Pancreas (tissue), 10 donors: ENCODE data around the gene PRIMPOL. TPM values are rescaled to one million over a fixed set of nuclear protein-coding genes. Genes with fewer than 3 reads are reported as not detected.
"Not testable (repeated sequence)": the region's sequence is repeated elsewhere in the genome, so short reads cannot be mapped to it uniquely, and the experiment has no call there.

Source experiments
- ATAC-seq, 4 donors: fragments of 200-7000 bp; cut with Tn5 transposase; one replicate each; pipeline versions ENCODE4 v1.8.0 to v1.9.1; 2020; ENCODE audit warnings: mild to moderate bottlenecking in 4 of 4, moderate library complexity in 4 of 4
- DNase-seq, 6 donors: peaks; one replicate each; pipeline ENCODE4 v3.0.0-alpha.2; 2020
- FAIRE-seq: peaks from 2 replicates; lab custom pipeline; 2012; peaks lifted over from hg19 to GRCh38; lab: Jason Lieb, UNC
- H3K27ac ChIP-seq, 4 donors: fragments of 200-600 bp; sonication (generic); 1 replicate in 3 of 4; 2 replicates in 1 of 4; pipeline versions ENCODE4 v1.5.0 to v1.8.0; 2020
- H3K27me3 ChIP-seq, 4 donors: fragments of 200-600 bp; one replicate each; pipeline ENCODE4 v1.8.0; 2021
- H3K36me3 ChIP-seq, 3 donors: fragments of 200-600 bp; sonication (generic) in 1 of 3; one replicate each; pipeline versions ENCODE4 v1.5.0 to v1.8.0; 2020 to 2021
- H3K4me1 ChIP-seq, 3 donors: fragments of 200-600 bp; one replicate each; pipeline ENCODE4 v1.8.0; 2021
- H3K4me3 ChIP-seq, 4 donors: fragments of 200-600 bp; sonication (generic) in 2 of 4; one replicate each; pipeline versions ENCODE4 v1.5.0 to v1.8.0; 2020 to 2021
- H3K9me3 ChIP-seq, 4 donors: fragments of 200-600 bp; one replicate each; pipeline ENCODE4 v1.8.0; 2021
- WGBS, 2 donors: extraction: QIAGEN DNeasy Blood & Tissue Kit; methylation state at CpG; one replicate each; pipeline ENCODE4 v1.1.7; 2013; 5-methylcytosine and 5-hydroxymethylcytosine counted together
- intact Hi-C, 3 donors: fragments of 100-400 bp; cut with DNase I; formaldehyde crosslinking; loops; one replicate each; pipeline versions ENCODE4 v1.11.1 to v1.14.2; 2022
- polyA plus RNA-seq, 2 donors: library from polyadenylated mRNA; stranded (reverse); fragments of 200-250 nt; gene quantifications; one replicate each; pipeline ENCODE4 v1.2.3, GENCODE V29; 2013
- total RNA-seq, 6 donors: library from RNA; stranded (reverse); fragmentation: NEBNext Ultra II Directional in 4 of 6; extraction: Animal tissue kit (Norgen Biotek cat#: 25700) in 4 of 6; gene quantifications; one replicate each; pipeline versions ENCODE4 v1.2.1 to v1.2.4, GENCODE V29; 2021 to 2023
- TF ChIP-seq, protein P1 (sequence below), 4 donors: fragments of 200-600 bp; sonication (generic) in 3 of 4; IDR thresholded peaks; one replicate each; pipeline versions ENCODE4 v1.5.0 to v1.8.0; 2021; ENCODE audit warnings: antibody characterized with exemption in 4 of 4
- donor health status: healthy with polysubstance abuse.
- donor health status: DM: no; HTN: no; CAD: no; lungs with moderate emphysema.
- donor health status: DM: no; HTN: no; CAD: no.
- donor health status: control.
- donor health status: control.
- donor health status: Bipolar disorder and iron deficiency.
- donor health status: DM: yes; HTN: yes; CAD: no.
- donor health status: DM: no; HTN: no; CAD: no.
- donor health status: DM: no; HTN: no; CAD: no.
- donor health status: DM: yes; HTN: yes; CAD: no.

Gene PRIMPOL
- total and polyA plus RNA-seq, 8 donors = 3.3 to 22.8 (median 6.3) TPM

GRCh38 chr4:184740980-184741391 is 91.4 kb downstream of the PRIMPOL start:
- H3K27ac ChIP-seq = no peak overlapping the region
- no peak overlapping the region for H3K4me3 ChIP-seq
- ATAC-seq (no peak), FAIRE-seq (no peak), DNase-seq (no peak)
- H3K36me3 ChIP-seq = no peaks in the 10 kb centered on the region
- 96 to 97% methylated on average over 20 of the region's 20 CpGs for WGBS, 2 donors
- TF ChIP-seq, protein P1, sequence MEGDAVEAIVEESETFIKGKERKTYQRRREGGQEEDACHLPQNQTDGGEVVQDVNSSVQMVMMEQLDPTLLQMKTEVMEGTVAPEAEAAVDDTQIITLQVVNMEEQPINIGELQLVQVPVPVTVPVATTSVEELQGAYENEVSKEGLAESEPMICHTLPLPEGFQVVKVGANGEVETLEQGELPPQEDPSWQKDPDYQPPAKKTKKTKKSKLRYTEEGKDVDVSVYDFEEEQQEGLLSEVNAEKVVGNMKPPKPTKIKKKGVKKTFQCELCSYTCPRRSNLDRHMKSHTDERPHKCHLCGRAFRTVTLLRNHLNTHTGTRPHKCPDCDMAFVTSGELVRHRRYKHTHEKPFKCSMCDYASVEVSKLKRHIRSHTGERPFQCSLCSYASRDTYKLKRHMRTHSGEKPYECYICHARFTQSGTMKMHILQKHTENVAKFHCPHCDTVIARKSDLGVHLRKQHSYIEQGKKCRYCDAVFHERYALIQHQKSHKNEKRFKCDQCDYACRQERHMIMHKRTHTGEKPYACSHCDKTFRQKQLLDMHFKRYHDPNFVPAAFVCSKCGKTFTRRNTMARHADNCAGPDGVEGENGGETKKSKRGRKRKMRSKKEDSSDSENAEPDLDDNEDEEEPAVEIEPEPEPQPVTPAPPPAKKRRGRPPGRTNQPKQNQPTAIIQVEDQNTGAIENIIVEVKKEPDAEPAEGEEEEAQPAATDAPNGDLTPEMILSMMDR (IDR thresholded peaks at IDR 0.05) = no peak
- H3K27me3 ChIP-seq = no peaks in the 10 kb centered on the region
- no peaks in the 10 kb centered on the region for H3K9me3 ChIP-seq
- intact Hi-C loops = loop anchor here in 2 of 3 donors (5.0 to 10.0 kb wide), 2 partner anchors 244 to 246 kb away; no protein-coding TSS in a partner anchor
- peaks cover 0 to 2% (median 2%) of the 10 kb centered on the region in 3 donors for H3K4me1 ChIP-seq

DNA sequence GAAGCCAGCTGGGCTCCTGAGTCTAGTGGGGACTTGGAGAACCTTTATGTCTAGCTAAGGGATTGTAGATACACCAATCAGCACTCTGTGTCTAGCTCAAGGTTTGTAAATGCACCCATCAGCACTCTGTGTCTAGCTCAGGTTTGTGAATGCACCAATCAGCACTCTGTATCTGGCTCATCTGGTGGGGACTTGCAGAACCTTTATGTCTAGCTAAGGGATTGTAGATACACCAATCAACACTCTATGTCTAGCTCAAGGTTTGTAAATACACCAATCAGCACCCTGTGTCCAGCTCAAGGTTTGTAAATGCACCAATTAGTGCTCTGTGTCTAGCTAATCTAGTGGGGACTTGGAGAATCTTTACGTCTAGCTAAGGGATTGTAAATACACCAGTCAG is 92.1 kb downstream of the PRIMPOL start:
- H3K27me3 ChIP-seq, FAIRE-seq, H3K4me1 ChIP-seq, H3K9me3 ChIP-seq, H3K36me3 ChIP-seq, H3K27ac ChIP-seq, H3K4me3 ChIP-seq, ATAC-seq, DNase-seq: not testable (repeated sequence)
- intact Hi-C loops = loop anchor here in 2 of 3 donors (5.0 to 10.0 kb wide), 2 partner anchors 243 to 246 kb away; no protein-coding TSS in a partner anchor
- WGBS, 2 donors = 39 to 57% methylated on average over 1 of the region's 1 CpG

DNA sequence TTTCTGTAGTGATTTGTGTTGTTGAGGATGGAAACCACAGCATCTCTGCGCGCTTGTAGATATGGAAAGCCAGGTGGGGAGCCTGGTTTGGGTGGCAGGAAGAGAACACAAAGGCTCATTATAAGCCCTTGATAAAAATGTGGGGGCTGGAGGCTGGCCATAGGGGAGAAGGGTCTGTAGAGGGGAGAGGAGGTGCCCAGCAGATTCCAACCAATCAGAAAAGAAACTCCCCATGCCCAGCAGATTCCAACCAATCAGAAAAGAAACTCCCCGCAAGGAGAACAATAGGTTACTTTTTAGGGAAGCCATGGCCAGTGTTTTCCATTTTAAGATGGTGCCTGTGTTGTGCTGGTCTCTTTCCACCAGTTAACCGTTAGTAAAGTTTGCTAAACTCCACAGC is 94.1 kb downstream of the PRIMPOL start:
- DNase-seq = no peak
- intact Hi-C loops = loop anchor here in 2 of 3 donors (5.0 to 10.0 kb wide), 2 partner anchors 241 to 244 kb away; no protein-coding TSS in a partner anchor
- no peak for FAIRE-seq
- Histone ChIP-seq H3K4me1 (peaks cover 9 to 25% (median 21%) of the 10 kb centered on the region in 3 donors), H3K36me3 (no peaks in the 10 kb centered on the region), H3K27ac (no peak overlapping the region), H3K27me3 (no peaks in the 10 kb centered on the region), H3K4me3 (no peak overlapping the region), H3K9me3 (no peaks in the 10 kb centered on the region)
- TF ChIP-seq, protein P1 (IDR thresholded peaks at IDR 0.05) = no peak
- ATAC-seq = no peak
- 89 to 97% methylated on average over 4 of the region's 4 CpGs for WGBS, 2 donors

GRCh38 chr4:184744236-184744635 is 94.7 kb downstream of the PRIMPOL start:
- no peak for FAIRE-seq
- 87 to 94% methylated on average over 10 of the region's 10 CpGs for WGBS, 2 donors
- Histone ChIP-seq H3K4me1 (peaks cover 9 to 25% (median 21%) of the 10 kb centered on the region in 3 donors), H3K4me3 (no peak overlapping the region), H3K27ac (no peak overlapping the region), H3K36me3 (no peaks in the 10 kb centered on the region), H3K9me3 (no peaks in the 10 kb centered on the region), H3K27me3 (no peaks in the 10 kb centered on the region)
- intact Hi-C loops = loop anchor here in 2 of 3 donors (5.0 to 10.0 kb wide), 2 partner anchors 241 to 243 kb away; no protein-coding TSS in a partner anchor
- TF ChIP-seq, protein P1 (IDR thresholded peaks at IDR 0.05) = no peak
- DNase-seq = no peak
- no peak for ATAC-seq

Other genes starting within 250 kb of the PRIMPOL start
- 10 to 100 TPM in 5 of 6 donors, 1 to 10 TPM in 1; 7.4 to 32.3 (median 14.2) TPM for gene IRF2, start 175.2 kb upstream of the PRIMPOL start, total RNA-seq
- gene IRF2, start 175.2 kb upstream of the PRIMPOL start, polyA plus RNA-seq = 1 to 10 TPM; 6.8 to 10.0 TPM
- 10 to 100 TPM in 1 of 6 donors, 1 to 10 TPM in 5; 3.6 to 13.6 (median 6.3) TPM for gene CASP3, start 291 bp upstream of the PRIMPOL start, total RNA-seq
- gene CASP3, start 291 bp upstream of the PRIMPOL start, polyA plus RNA-seq = 1 to 10 TPM; 4.8 to 8.1 TPM
- gene CENPU, start 84.4 kb downstream of the PRIMPOL start, total RNA-seq = 1 to 10 TPM in 4 of 6 donors, under 1 TPM in 2; 0.60 to 2.9 (median 1.1) TPM
- gene CENPU, start 84.4 kb downstream of the PRIMPOL start, polyA plus RNA-seq = 1 to 10 TPM; 1.1 to 1.5 TPM
- 10 to 100 TPM; 16.0 to 39.4 (median 20.9) TPM for gene ACSL1, start 176.2 kb downstream of the PRIMPOL start, total RNA-seq
- 10 to 100 TPM; 18.5 to 22.4 TPM for gene ACSL1, start 176.2 kb downstream of the PRIMPOL start, polyA plus RNA-seq